WTC11 (cell line): ENCODE measurements around the gene PRRT4. TPM values are rescaled to one million over a fixed set of nuclear protein-coding genes. Genes with fewer than 3 reads are reported as not detected.
A peak's percentile ranks its signal among the peaks of the same experiment; 100 is the strongest.

Source experiments
- CREM ChIP-seq: sonication (generic); formaldehyde crosslinking; IDR thresholded peaks from 2 replicates; pipeline ENCODE4 v1.8.1; 2022; ENCODE audit warnings: mild to moderate bottlenecking, missing genetic modification reagents, moderate library complexity
- EMX1 ChIP-seq: fragments of 250-450 bp; sonication (Bioruptor Pico); IDR thresholded peaks from 2 replicates; pipeline ENCODE4 v1.8.0; 2021; ENCODE audit warnings: mild to moderate bottlenecking
- ESRRA ChIP-seq: sonication (generic); formaldehyde crosslinking; IDR thresholded peaks from 2 replicates; pipeline ENCODE4 v1.8.1; 2022; ENCODE audit warnings: mild to moderate bottlenecking, missing genetic modification reagents, borderline replicate concordance
- ETV6 ChIP-seq: sonication (generic); formaldehyde crosslinking; IDR thresholded peaks from 2 replicates; pipeline ENCODE4 v1.8.1; 2022; ENCODE audit warnings: mild to moderate bottlenecking, missing genetic modification reagents
- GTF2I ChIP-seq: fragments of 250-450 bp; sonication (Bioruptor Pico); conservative IDR thresholded peaks from 2 replicates; pipeline ENCODE4 v1.4.0; 2021; ENCODE audit warnings: mild to moderate bottlenecking
- IRF2 ChIP-seq: sonication (generic); formaldehyde crosslinking; IDR thresholded peaks from 2 replicates; pipeline ENCODE4 v1.8.0; 2022; ENCODE audit warnings: low read depth, missing genetic modification reagents, borderline replicate concordance
- JAZF1 ChIP-seq: fragments of 250-450 bp; sonication (Bioruptor Pico); IDR thresholded peaks from 2 replicates; pipeline ENCODE4 v1.9.0; 2021; ENCODE audit warnings: moderate library complexity, mild to moderate bottlenecking, inconsistent platforms
- JUN ChIP-seq: sonication (generic); formaldehyde crosslinking; IDR thresholded peaks from 2 replicates; pipeline ENCODE4 v1.8.0; 2023; ENCODE audit warnings: mild to moderate bottlenecking, missing genetic modification reagents
- KAT7 ChIP-seq: sonication (generic); formaldehyde crosslinking; IDR thresholded peaks from 2 replicates; pipeline ENCODE4 v1.8.1; 2023; ENCODE audit warnings: missing genetic modification reagents, mild to moderate bottlenecking, borderline replicate concordance
- NFATC4 ChIP-seq: fragments of 250-450 bp; sonication (Bioruptor Pico); IDR thresholded peaks from 2 replicates; pipeline ENCODE4 v1.9.0; 2021; ENCODE audit warnings: mild to moderate bottlenecking
- OVOL2 ChIP-seq: fragments of 250-450 bp; sonication (Bioruptor Pico); IDR thresholded peaks from 2 replicates; pipeline ENCODE4 v1.9.0; 2021; ENCODE audit warnings: mild to moderate bottlenecking, borderline replicate concordance
- RELA ChIP-seq: sonication (generic); formaldehyde crosslinking; IDR thresholded peaks from 2 replicates; pipeline ENCODE4 v1.8.1; 2022; ENCODE audit warnings: missing genetic modification reagents, mild to moderate bottlenecking, borderline replicate concordance
- SMAD4 ChIP-seq: sonication (generic); formaldehyde crosslinking; IDR thresholded peaks from 2 replicates; pipeline ENCODE4 v1.8.0; 2022; ENCODE audit warnings: mild to moderate bottlenecking, missing genetic modification reagents
- SOX15 ChIP-seq: fragments of 250-450 bp; sonication (Bioruptor Pico); IDR thresholded peaks from 2 replicates; pipeline ENCODE4 v1.9.0; 2021; ENCODE audit warnings: mild to moderate bottlenecking
- TCF7 ChIP-seq: sonication (generic); formaldehyde crosslinking; IDR thresholded peaks from 2 replicates; pipeline ENCODE4 v1.8.0; 2022; ENCODE audit warnings: mild to moderate bottlenecking, low read depth, missing genetic modification reagents, moderate library complexity
- TEAD4 ChIP-seq: sonication (generic); formaldehyde crosslinking; IDR thresholded peaks from 2 replicates; pipeline ENCODE4 v1.8.0; 2022; ENCODE audit warnings: mild to moderate bottlenecking, missing genetic modification reagents
- ZNF121 ChIP-seq: sonication (generic); formaldehyde crosslinking; IDR thresholded peaks from 2 replicates; pipeline ENCODE4 v1.8.0; 2023; ENCODE audit warnings: missing genetic modification reagents
- ZNF263 ChIP-seq: sonication (generic); formaldehyde crosslinking; IDR thresholded peaks from 2 replicates; pipeline ENCODE4 v1.8.1; 2022; ENCODE audit warnings: low read depth, mild to moderate bottlenecking, moderate library complexity, missing genetic modification reagents
- total RNA-seq: library from RNA; stranded (reverse); gene quantifications from 3 replicates; pipeline ENCODE4 v1.2.3, GENCODE V29; 2021
- TF ChIP-seq, protein P1 (sequence below): sonication (generic); formaldehyde crosslinking; IDR thresholded peaks from 2 replicates; pipeline ENCODE4 v1.8.0; 2023; ENCODE audit warnings: missing genetic modification reagents, mild to moderate bottlenecking, borderline replicate concordance
- TF ChIP-seq, protein P2 (sequence below): sonication (generic); formaldehyde crosslinking; IDR thresholded peaks from 2 replicates; pipeline ENCODE4 v1.8.1; 2022; ENCODE audit warnings: low read depth, mild to moderate bottlenecking, moderate library complexity, missing genetic modification reagents, borderline replicate concordance
- TF ChIP-seq, protein P3 (sequence below): sonication (generic); formaldehyde crosslinking; IDR thresholded peaks from 2 replicates; pipeline ENCODE4 v1.8.1; 2023; ENCODE audit warnings: mild to moderate bottlenecking, moderate library complexity, missing genetic modification reagents
- TF ChIP-seq, protein P4 (sequence below): sonication (generic); formaldehyde crosslinking; IDR thresholded peaks from 2 replicates; pipeline ENCODE4 v1.8.0; 2022; ENCODE audit warnings: mild to moderate bottlenecking, missing genetic modification reagents
- TF ChIP-seq, protein P5 (sequence below): sonication (generic); formaldehyde crosslinking; IDR thresholded peaks from 2 replicates; pipeline ENCODE4 v1.8.0; 2022; ENCODE audit warnings: missing genetic modification reagents
- TF ChIP-seq, protein P6 (sequence below): sonication (generic); formaldehyde crosslinking; IDR thresholded peaks from 2 replicates; pipeline ENCODE4 v1.8.1; 2023; ENCODE audit warnings: mild to moderate bottlenecking, missing genetic modification reagents, moderate library complexity
- TF ChIP-seq, protein P7 (sequence below): sonication (generic); formaldehyde crosslinking; IDR thresholded peaks from 2 replicates; pipeline ENCODE4 v1.8.1; 2022; ENCODE audit warnings: missing genetic modification reagents, borderline replicate concordance

Gene PRRT4
- total RNA-seq, 1 experiment from 2014 or later: 1.2 TPM

DNA sequence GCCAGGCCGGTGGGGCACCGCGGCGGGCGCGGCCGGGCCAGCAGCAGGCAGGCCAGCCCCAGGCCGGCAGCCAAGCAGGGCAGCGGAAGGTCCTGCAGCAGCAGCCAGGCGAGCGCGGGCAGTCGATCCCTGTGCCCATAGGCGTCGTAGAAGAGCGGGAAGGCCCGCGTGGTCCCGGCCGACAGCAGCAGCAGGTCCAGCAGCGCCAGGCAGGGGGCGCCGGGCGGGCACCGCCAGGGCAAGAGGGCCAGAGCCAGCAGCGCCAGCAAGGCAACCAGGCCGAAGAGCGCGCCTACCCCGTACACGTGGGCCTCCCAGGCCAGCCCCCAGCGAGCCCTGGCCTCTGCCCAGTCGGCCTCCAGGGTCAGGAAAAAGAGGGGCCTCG lies 9.3 kb downstream of the PRRT4 start (continued):
- TF ChIP-seq EMX1 (CRISPR knock-in tag): no peak
- TF ChIP-seq, protein P1, sequence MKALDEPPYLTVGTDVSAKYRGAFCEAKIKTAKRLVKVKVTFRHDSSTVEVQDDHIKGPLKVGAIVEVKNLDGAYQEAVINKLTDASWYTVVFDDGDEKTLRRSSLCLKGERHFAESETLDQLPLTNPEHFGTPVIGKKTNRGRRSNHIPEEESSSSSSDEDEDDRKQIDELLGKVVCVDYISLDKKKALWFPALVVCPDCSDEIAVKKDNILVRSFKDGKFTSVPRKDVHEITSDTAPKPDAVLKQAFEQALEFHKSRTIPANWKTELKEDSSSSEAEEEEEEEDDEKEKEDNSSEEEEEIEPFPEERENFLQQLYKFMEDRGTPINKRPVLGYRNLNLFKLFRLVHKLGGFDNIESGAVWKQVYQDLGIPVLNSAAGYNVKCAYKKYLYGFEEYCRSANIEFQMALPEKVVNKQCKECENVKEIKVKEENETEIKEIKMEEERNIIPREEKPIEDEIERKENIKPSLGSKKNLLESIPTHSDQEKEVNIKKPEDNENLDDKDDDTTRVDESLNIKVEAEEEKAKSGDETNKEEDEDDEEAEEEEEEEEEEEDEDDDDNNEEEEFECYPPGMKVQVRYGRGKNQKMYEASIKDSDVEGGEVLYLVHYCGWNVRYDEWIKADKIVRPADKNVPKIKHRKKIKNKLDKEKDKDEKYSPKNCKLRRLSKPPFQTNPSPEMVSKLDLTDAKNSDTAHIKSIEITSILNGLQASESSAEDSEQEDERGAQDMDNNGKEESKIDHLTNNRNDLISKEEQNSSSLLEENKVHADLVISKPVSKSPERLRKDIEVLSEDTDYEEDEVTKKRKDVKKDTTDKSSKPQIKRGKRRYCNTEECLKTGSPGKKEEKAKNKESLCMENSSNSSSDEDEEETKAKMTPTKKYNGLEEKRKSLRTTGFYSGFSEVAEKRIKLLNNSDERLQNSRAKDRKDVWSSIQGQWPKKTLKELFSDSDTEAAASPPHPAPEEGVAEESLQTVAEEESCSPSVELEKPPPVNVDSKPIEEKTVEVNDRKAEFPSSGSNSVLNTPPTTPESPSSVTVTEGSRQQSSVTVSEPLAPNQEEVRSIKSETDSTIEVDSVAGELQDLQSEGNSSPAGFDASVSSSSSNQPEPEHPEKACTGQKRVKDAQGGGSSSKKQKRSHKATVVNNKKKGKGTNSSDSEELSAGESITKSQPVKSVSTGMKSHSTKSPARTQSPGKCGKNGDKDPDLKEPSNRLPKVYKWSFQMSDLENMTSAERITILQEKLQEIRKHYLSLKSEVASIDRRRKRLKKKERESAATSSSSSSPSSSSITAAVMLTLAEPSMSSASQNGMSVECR: peak; percentile 93
- TF ChIP-seq ESRRA (CRISPR knock-in tag): peak; percentile 94
- TF ChIP-seq TEAD4 (CRISPR knock-in tag): no peak
- TF ChIP-seq, protein P2, sequence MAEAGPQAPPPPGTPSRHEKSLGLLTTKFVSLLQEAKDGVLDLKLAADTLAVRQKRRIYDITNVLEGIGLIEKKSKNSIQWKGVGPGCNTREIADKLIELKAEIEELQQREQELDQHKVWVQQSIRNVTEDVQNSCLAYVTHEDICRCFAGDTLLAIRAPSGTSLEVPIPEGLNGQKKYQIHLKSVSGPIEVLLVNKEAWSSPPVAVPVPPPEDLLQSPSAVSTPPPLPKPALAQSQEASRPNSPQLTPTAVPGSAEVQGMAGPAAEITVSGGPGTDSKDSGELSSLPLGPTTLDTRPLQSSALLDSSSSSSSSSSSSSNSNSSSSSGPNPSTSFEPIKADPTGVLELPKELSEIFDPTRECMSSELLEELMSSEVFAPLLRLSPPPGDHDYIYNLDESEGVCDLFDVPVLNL (CRISPR knock-in tag): peak; percentile 80; the same call in 1 of the 2 replicates
- TF ChIP-seq JUN (CRISPR knock-in tag): peak; percentile 67; the same call in 1 of the 2 replicates
- TF ChIP-seq OVOL2 (CRISPR knock-in tag): no peak
- TF ChIP-seq ZNF121 (CRISPR knock-in tag): peak; percentile 66
- peak; percentile 87 for TF ChIP-seq CREM
- TF ChIP-seq RELA (CRISPR knock-in tag): peak; percentile 95
- no peak for TF ChIP-seq SOX15
- no peak for TF ChIP-seq ZNF263 (CRISPR knock-in tag)
- TF ChIP-seq, protein P3, sequence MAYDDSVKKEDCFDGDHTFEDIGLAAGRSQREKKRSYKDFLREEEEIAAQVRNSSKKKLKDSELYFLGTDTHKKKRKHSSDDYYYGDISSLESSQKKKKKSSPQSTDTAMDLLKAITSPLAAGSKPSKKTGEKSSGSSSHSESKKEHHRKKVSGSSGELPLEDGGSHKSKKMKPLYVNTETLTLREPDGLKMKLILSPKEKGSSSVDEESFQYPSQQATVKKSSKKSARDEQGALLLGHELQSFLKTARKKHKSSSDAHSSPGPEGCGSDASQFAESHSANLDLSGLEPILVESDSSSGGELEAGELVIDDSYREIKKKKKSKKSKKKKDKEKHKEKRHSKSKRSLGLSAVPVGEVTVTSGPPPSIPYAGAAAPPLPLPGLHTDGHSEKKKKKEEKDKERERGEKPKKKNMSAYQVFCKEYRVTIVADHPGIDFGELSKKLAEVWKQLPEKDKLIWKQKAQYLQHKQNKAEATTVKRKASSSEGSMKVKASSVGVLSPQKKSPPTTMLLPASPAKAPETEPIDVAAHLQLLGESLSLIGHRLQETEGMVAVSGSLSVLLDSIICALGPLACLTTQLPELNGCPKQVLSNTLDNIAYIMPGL: peak; percentile 88
- no peak for TF ChIP-seq GTF2I (CRISPR knock-in tag)
- TF ChIP-seq, protein P4, sequence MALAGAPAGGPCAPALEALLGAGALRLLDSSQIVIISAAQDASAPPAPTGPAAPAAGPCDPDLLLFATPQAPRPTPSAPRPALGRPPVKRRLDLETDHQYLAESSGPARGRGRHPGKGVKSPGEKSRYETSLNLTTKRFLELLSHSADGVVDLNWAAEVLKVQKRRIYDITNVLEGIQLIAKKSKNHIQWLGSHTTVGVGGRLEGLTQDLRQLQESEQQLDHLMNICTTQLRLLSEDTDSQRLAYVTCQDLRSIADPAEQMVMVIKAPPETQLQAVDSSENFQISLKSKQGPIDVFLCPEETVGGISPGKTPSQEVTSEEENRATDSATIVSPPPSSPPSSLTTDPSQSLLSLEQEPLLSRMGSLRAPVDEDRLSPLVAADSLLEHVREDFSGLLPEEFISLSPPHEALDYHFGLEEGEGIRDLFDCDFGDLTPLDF: peak; percentile 95
- TF ChIP-seq, protein P5, sequence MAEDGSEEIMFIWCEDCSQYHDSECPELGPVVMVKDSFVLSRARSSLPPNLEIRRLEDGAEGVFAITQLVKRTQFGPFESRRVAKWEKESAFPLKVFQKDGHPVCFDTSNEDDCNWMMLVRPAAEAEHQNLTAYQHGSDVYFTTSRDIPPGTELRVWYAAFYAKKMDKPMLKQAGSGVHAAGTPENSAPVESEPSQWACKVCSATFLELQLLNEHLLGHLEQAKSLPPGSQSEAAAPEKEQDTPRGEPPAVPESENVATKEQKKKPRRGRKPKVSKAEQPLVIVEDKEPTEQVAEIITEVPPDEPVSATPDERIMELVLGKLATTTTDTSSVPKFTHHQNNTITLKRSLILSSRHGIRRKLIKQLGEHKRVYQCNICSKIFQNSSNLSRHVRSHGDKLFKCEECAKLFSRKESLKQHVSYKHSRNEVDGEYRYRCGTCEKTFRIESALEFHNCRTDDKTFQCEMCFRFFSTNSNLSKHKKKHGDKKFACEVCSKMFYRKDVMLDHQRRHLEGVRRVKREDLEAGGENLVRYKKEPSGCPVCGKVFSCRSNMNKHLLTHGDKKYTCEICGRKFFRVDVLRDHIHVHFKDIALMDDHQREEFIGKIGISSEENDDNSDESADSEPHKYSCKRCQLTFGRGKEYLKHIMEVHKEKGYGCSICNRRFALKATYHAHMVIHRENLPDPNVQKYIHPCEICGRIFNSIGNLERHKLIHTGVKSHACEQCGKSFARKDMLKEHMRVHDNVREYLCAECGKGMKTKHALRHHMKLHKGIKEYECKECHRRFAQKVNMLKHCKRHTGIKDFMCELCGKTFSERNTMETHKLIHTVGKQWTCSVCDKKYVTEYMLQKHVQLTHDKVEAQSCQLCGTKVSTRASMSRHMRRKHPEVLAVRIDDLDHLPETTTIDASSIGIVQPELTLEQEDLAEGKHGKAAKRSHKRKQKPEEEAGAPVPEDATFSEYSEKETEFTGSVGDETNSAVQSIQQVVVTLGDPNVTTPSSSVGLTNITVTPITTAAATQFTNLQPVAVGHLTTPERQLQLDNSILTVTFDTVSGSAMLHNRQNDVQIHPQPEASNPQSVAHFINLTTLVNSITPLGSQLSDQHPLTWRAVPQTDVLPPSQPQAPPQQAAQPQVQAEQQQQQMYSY: peak; percentile 61; the same call in 1 of the 2 replicates
- TF ChIP-seq NFATC4 (CRISPR knock-in tag): no peak
- no peak for TF ChIP-seq SMAD4
- no peak for TF ChIP-seq JAZF1 (CRISPR knock-in tag)
- TF ChIP-seq, protein P6, sequence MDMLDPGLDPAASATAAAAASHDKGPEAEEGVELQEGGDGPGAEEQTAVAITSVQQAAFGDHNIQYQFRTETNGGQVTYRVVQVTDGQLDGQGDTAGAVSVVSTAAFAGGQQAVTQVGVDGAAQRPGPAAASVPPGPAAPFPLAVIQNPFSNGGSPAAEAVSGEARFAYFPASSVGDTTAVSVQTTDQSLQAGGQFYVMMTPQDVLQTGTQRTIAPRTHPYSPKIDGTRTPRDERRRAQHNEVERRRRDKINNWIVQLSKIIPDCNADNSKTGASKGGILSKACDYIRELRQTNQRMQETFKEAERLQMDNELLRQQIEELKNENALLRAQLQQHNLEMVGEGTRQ (CRISPR knock-in tag): peak; percentile 53
- no peak for TF ChIP-seq KAT7 (CRISPR knock-in tag)
- TF ChIP-seq IRF2 (CRISPR knock-in tag): no peak; the same call in 1 of the 2 replicates
- TF ChIP-seq, protein P7, sequence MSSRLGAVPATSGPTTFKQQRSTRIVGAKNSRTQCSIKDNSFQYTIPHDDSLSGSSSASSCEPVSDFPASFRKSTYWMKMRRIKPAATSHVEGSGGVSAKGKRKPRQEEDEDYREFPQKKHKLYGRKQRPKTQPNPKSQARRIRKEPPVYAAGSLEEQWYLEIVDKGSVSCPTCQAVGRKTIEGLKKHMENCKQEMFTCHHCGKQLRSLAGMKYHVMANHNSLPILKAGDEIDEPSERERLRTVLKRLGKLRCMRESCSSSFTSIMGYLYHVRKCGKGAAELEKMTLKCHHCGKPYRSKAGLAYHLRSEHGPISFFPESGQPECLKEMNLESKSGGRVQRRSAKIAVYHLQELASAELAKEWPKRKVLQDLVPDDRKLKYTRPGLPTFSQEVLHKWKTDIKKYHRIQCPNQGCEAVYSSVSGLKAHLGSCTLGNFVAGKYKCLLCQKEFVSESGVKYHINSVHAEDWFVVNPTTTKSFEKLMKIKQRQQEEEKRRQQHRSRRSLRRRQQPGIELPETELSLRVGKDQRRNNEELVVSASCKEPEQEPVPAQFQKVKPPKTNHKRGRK: no peak
- peak; percentile 98 for TF ChIP-seq ETV6 (CRISPR knock-in tag)
- TF ChIP-seq TCF7 (CRISPR knock-in tag): peak; percentile 86
